ENCODE data around the gene MTCL1. TPM values are rescaled to one million over a fixed set of nuclear protein-coding genes. Genes with fewer than 3 reads are reported as not detected.

The MTCL1 gene
- total RNA-seq: 36.9 TPM

GRCh38 chr18:8705238-8705960 lies at the start of gene MTCL1:
Gene MTCL1 (plus strand): TSS chr18:8705556. CDS start chr18:8705661, 105 bp downstream.
- peak; percentile 75 for DNase-seq

GRCh38 chr18:8656232-8656631 lies 49.1 kb upstream of the MTCL1 start:
- DNase-seq: no peak

GRCh38 chr18:8657050-8657820 lies 48.1 kb upstream of the MTCL1 start:
- peak; percentile 29 for DNase-seq

DNA sequence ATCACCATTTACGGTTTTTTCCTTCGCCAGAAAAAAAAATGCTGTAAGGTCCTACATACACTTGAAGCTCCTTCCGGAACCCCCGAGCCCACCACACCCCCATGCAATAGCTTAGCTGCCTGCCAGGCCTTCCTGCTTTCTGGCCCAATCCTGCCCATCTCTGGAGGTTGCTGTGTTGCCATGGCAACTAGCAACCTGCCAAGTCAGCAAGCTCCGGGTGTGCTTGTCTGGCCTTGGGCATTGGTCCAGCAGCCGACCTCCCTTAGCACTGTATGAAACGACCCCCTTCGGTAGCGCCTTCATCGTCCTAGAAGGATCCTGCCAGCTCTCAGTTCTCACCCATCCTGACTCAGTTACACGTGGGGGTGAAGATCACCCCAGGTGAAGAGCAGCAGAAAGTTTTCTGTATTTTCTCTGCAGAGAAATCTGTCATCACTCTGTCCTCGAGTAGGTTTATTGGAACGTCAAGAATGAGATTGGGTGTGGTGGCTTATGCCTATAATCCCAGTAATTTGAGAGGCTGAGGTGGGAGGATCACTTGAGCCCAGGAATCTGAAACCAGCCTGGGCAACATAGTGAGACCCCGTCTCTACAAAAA lies 47.4 kb upstream of the MTCL1 start:
- DNase-seq: peak; percentile 59

DNA sequence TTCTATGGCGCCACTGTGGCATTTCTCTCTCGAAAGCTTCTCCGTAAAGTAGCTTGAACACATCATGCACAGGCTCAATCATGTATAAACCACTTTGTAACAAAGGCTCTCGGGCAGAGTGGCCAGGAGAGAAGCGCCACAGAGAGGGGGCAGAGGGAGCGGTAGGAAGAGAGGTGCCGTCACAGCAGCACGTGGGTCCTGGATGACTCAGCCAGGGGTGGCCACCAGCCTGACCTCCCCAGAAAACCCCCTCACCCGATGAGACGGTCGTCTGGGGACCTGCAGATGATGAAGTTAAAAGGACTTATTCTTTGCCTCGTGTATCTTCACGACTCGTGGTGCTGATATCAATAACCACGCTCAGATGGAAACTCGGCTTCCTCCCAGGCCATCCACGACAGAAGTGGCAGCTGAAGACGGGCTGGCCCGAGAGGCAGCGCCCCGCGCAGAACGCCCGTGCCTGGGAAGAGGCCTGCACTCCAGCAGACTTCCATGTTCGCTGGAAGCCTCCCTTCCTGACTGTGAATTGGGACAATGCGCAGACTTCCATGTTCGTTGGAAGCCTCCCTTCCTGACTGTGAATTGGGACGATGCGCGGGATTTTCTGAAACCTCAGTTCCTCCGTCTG lies 46.4 kb upstream of the MTCL1 start:
- no peak for DNase-seq

GRCh38 chr18:8659609-8660242 lies 45.6 kb upstream of the MTCL1 start:
- DNase-seq: no peak

DNA sequence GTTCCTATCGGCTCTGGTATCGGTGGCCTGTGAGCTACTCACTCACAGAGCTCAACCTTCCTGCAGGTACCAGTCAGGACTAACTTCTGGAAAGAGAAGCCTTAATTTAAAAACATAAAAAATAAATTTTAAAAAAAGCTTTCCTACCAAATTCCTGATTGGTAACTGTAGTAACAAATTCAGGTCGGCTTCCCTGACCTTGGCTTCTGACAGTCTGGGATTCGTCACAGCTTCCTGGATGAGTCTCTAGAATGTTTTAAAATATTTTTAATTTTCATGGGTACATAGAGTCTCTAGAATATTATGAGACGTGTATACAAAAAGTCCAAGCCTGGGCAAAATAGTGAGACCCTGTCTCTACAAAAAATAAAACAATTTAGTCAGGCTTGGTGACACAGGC lies 45.0 kb upstream of the MTCL1 start:
- no peak for DNase-seq

- peak; percentile 60 for DNase-seq
These were observed 43.4 kb upstream of the MTCL1 start for GRCh38 chr18:8661754-8662559.

- no peak for DNase-seq
These were observed 42.6 kb upstream of the MTCL1 start for GRCh38 chr18:8662560-8663255.

GRCh38 chr18:8667846-8668245 lies 37.5 kb upstream of the MTCL1 start:
- no peak for DNase-seq

DNA sequence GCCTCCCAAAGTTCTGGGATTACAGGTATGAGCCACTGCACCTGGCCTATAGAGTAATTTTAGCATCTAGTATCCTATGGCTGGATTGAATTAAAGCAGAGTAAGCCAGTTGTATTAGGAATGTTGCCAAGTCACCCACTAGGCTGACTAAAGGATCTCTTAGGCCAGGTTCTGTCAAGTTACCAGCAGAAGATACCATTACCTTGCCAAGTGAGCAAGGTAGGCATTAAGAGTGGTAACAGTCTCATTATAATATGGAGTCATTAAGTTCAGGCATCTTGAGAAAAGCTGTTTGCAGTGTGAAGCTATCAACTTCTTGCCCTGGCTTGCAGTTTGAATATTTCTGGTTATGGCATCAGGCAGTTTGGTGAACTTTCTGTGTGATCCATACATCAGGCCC lies 37.0 kb upstream of the MTCL1 start:
- no peak for DNase-seq

DNA sequence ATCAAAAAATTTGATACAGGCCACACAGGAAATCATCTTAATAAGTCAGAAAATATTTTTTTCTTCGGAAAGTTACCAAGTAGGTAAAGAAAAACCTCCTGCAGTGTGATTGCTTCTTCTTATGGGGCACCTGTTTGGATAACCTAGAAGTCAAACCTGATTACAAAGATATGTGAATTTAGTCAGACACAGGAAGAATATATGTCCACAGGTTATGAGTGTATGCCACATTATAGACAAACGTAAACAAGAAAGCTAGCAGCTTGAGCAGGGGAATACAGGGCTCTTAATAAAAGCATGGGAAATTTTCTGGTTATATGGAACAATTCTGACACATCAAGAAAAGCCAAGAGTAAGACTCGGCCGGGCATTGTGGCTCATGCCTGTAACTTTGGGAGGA lies 35.8 kb upstream of the MTCL1 start:
- DNase-seq: no peak

DNA sequence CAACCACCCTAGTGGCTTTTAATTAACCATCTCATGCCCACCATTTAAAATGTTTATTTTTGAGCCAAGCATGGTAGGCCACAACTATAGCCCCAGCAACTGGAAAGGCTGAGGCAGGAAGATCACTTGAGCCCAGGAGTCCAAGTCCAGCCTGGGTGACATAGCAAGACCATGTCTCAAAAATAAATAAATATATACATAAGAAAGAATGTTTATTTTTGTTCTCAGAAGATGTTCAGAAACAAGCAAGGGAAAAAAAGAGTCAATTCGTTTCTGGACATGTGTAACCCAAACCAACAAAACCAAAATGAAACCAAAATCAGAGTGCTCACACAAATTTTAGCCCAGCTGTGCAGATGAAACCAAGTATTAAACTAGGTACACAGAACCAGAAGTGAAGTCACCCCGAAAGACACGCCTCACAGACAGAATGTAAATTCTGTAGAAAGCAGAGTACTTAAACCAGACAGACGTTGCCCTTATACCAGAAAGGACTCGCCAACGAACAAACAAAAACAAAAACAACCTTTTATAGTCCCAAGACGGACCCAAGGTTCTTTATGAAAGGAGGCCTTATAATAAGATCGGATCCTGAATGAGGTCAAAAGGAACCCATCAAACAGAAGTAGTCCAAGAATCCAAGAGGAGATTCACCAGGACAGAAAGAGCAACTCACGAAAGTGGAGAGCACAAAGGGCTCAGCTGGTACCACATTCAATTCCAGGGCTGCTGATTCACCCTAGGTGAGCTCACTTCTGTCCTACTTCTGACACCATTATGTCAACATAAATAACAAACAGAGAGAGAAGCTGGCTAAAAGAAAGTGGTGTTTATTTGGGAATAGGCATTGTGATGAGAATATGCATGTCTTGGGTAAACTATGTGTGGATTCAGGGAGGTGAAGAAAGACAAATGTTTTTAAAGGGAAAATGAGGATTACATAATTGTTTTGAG lies 31.8 kb upstream of the MTCL1 start:
- no peak for DNase-seq

- DNase-seq: no peak
These were observed 30.3 kb upstream of the MTCL1 start for GRCh38 chr18:8675057-8675456.

- DNase-seq: no peak
These were observed 24.2 kb upstream of the MTCL1 start for GRCh38 chr18:8681196-8681595.

- DNase-seq: no peak
These were observed 20.8 kb upstream of the MTCL1 start for GRCh38 chr18:8684577-8684976.

- peak; percentile 43 for DNase-seq
These were observed 20.0 kb upstream of the MTCL1 start for GRCh38 chr18:8685141-8685913.

DNA sequence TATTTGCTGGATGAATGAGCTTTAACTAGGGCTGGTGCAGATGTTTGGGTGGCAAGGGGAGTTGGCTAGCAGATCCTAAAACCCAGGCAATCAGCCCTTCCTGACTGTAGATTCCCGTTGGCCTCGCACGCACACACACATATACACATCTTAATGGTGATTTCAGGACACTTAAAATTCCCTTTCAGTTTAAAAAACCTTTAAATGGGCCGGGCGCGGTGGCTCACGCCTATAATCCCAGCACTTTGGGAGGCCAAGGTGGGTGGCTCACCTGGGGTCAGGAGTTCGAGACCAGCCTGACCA lies 19.5 kb upstream of the MTCL1 start:
- no peak for DNase-seq

- no peak for DNase-seq
These were observed 18.7 kb upstream of the MTCL1 start for GRCh38 chr18:8686611-8687010.
